Dendritic cell treated with granulocyte-macrophage colony-stimulating factor and Interleukin-4, amounts not matched to agents 40 ng/mL and 50 ng/mL, for 4 days (primary cell): ENCODE results near the gene NCF4.

Source experiments
- H3K27ac Mint-ChIP-seq: one replicate; pipeline ENCODE4 v1.8.0; 2022; ENCODE audit warnings: mild to moderate bottlenecking, mixed read lengths
- H3K27me3 Mint-ChIP-seq: one replicate; pipeline ENCODE4 v1.8.0; 2022; ENCODE audit warnings: mild to moderate bottlenecking, mixed read lengths
- H3K36me3 Mint-ChIP-seq: one replicate; pipeline ENCODE4 v1.8.0; 2022; ENCODE audit warnings: low read depth, mixed read lengths
- H3K4me1 Mint-ChIP-seq: one replicate; pipeline ENCODE4 v1.8.0; 2022; ENCODE audit warnings: low read depth, mixed read lengths
- H3K4me3 Mint-ChIP-seq: one replicate; pipeline ENCODE4 v1.8.0; 2022; ENCODE audit warnings: mild to moderate bottlenecking, moderate library complexity, mixed read lengths
- H3K9me3 Mint-ChIP-seq: one replicate; pipeline ENCODE4 v1.8.0; 2022; ENCODE audit warnings: mixed read lengths
- intact Hi-C: fragments of 100-400 bp; cut with micrococcal nuclease; formaldehyde crosslinking; loops from one replicate; pipeline ENCODE4 v1.15.0; 2022

NCF4 gene

GRCh38 chr22:36881504-36882245 is 20.9 kb downstream of the NCF4 start:
- H3K4me1 Mint-ChIP-seq, result peaks cover 40% of the 10 kb centered on the region

GRCh38 chr22:36884349-36885158 is 23.7 kb downstream of the NCF4 start:
- peaks cover 41% of the 10 kb centered on the region for H3K4me1 Mint-ChIP-seq

More at GRCh38 chr22:36881504-36882245, 20.9 kb downstream of the NCF4 start:
- peaks cover 34% of the 10 kb centered on the region for H3K9me3 Mint-ChIP-seq
- peak overlapping the region; percentile 11 for H3K27ac Mint-ChIP-seq
- H3K27me3 Mint-ChIP-seq, result no peaks in the 10 kb centered on the region
- peaks cover 62% of the 10 kb centered on the region for H3K36me3 Mint-ChIP-seq
- intact Hi-C loops, result no loop called here
- no peak overlapping the region for H3K4me3 Mint-ChIP-seq

GRCh38 chr22:36885474-36885873 is 24.7 kb downstream of the NCF4 start:
- Mint-ChIP-seq H3K27ac (peak overlapping the region; percentile 59), H3K27me3 (no peaks in the 10 kb centered on the region), H3K9me3 (peaks cover 26% of the 10 kb centered on the region), H3K4me3 (no peak overlapping the region), H3K4me1 (peaks cover 40% of the 10 kb centered on the region), H3K36me3 (peaks cover 28% of the 10 kb centered on the region)
- intact Hi-C loops, result no loop called here

More at GRCh38 chr22:36884349-36885158, 23.7 kb downstream of the NCF4 start:
- no peak overlapping the region for H3K4me3 Mint-ChIP-seq
- H3K36me3 Mint-ChIP-seq, result peaks cover 35% of the 10 kb centered on the region
- intact Hi-C loops, result no loop called here
- H3K27me3 Mint-ChIP-seq, result no peaks in the 10 kb centered on the region
- H3K27ac Mint-ChIP-seq, result peak overlapping the region; percentile 59
- peaks cover 34% of the 10 kb centered on the region for H3K9me3 Mint-ChIP-seq

- peaks cover 21% of the 10 kb centered on the region for H3K9me3 Mint-ChIP-seq
- intact Hi-C loops, result no loop called here
- peaks cover 22% of the 10 kb centered on the region for H3K36me3 Mint-ChIP-seq
- H3K27ac Mint-ChIP-seq, result no peak overlapping the region
- H3K4me1 Mint-ChIP-seq, result peaks cover 36% of the 10 kb centered on the region
- H3K4me3 Mint-ChIP-seq, result no peak overlapping the region
- no peaks in the 10 kb centered on the region for H3K27me3 Mint-ChIP-seq
These were observed 25.2 kb downstream of the NCF4 start for GRCh38 chr22:36886016-36886415.

GRCh38 chr22:36887162-36887561 is 26.4 kb downstream of the NCF4 start:
- H3K4me3 Mint-ChIP-seq, result no peak overlapping the region
- H3K27ac Mint-ChIP-seq, result no peak overlapping the region
- no peaks in the 10 kb centered on the region for H3K27me3 Mint-ChIP-seq
- H3K4me1 Mint-ChIP-seq, result peaks cover 40% of the 10 kb centered on the region
- peaks cover 11% of the 10 kb centered on the region for H3K36me3 Mint-ChIP-seq
- peaks cover 10% of the 10 kb centered on the region for H3K9me3 Mint-ChIP-seq
- intact Hi-C loops, result no loop called here

GRCh38 chr22:36891646-36892045 is 30.8 kb downstream of the NCF4 start:
- intact Hi-C loops, result no loop called here
- Mint-ChIP-seq H3K27me3 (peaks cover 4% of the 10 kb centered on the region), H3K4me1 (peaks cover 45% of the 10 kb centered on the region), H3K4me3 (no peak overlapping the region), H3K9me3 (no peaks in the 10 kb centered on the region), H3K36me3 (no peaks in the 10 kb centered on the region), H3K27ac (no peak overlapping the region)

GRCh38 chr22:36892292-36892691 is 31.5 kb downstream of the NCF4 start:
- H3K4me3 Mint-ChIP-seq, result no peak overlapping the region
- no peaks in the 10 kb centered on the region for H3K36me3 Mint-ChIP-seq
- intact Hi-C loops, result no loop called here
- H3K4me1 Mint-ChIP-seq, result peaks cover 48% of the 10 kb centered on the region
- H3K27ac Mint-ChIP-seq, result peak overlapping the region; percentile 37
- no peaks in the 10 kb centered on the region for H3K9me3 Mint-ChIP-seq
- peaks cover 4% of the 10 kb centered on the region for H3K27me3 Mint-ChIP-seq

GRCh38 chr22:36893262-36893661 is 32.5 kb downstream of the NCF4 start:
- Mint-ChIP-seq H3K27ac (no peak overlapping the region), H3K4me3 (no peak overlapping the region), H3K4me1 (peaks cover 48% of the 10 kb centered on the region), H3K9me3 (no peaks in the 10 kb centered on the region), H3K36me3 (no peaks in the 10 kb centered on the region), H3K27me3 (peaks cover 4% of the 10 kb centered on the region)
- intact Hi-C loops, result no loop called here

- Mint-ChIP-seq H3K4me1 (peaks cover 50% of the 10 kb centered on the region), H3K27ac (no peak overlapping the region), H3K36me3 (no peaks in the 10 kb centered on the region), H3K4me3 (no peak overlapping the region), H3K9me3 (no peaks in the 10 kb centered on the region), H3K27me3 (peaks cover 4% of the 10 kb centered on the region)
- intact Hi-C loops, result no loop called here
These were observed 33.5 kb downstream of the NCF4 start for GRCh38 chr22:36894266-36894665.

- H3K9me3 Mint-ChIP-seq, result no peaks in the 10 kb centered on the region
- intact Hi-C loops, result no loop called here
- peaks cover 66% of the 10 kb centered on the region for H3K4me1 Mint-ChIP-seq
- H3K36me3 Mint-ChIP-seq, result no peaks in the 10 kb centered on the region
- H3K27ac Mint-ChIP-seq, result no peak overlapping the region
- H3K27me3 Mint-ChIP-seq, result peaks cover 6% of the 10 kb centered on the region
- no peak overlapping the region for H3K4me3 Mint-ChIP-seq
These were observed 36.8 kb downstream of the NCF4 start for GRCh38 chr22:36897611-36898010.

- H3K27me3 Mint-ChIP-seq, result peaks cover 6% of the 10 kb centered on the region
- H3K9me3 Mint-ChIP-seq, result no peaks in the 10 kb centered on the region
- no peak overlapping the region for H3K27ac Mint-ChIP-seq
- H3K36me3 Mint-ChIP-seq, result no peaks in the 10 kb centered on the region
- H3K4me1 Mint-ChIP-seq, result peaks cover 76% of the 10 kb centered on the region
- intact Hi-C loops, result no loop called here
- H3K4me3 Mint-ChIP-seq, result no peak overlapping the region
These were observed 37.9 kb downstream of the NCF4 start for GRCh38 chr22:36898690-36899089.

GRCh38 chr22:36899498-36899897 is 38.7 kb downstream of the NCF4 start:
- Mint-ChIP-seq H3K4me1 (peaks cover 77% of the 10 kb centered on the region), H3K27ac (peak overlapping the region; percentile 88)

GRCh38 chr22:36900225-36900624 is 39.4 kb downstream of the NCF4 start:
- H3K4me3 Mint-ChIP-seq, result no peak overlapping the region
- peaks cover 77% of the 10 kb centered on the region for H3K4me1 Mint-ChIP-seq
- H3K9me3 Mint-ChIP-seq, result no peaks in the 10 kb centered on the region
- H3K27me3 Mint-ChIP-seq, result peaks cover 6% of the 10 kb centered on the region
- H3K27ac Mint-ChIP-seq, result peak overlapping the region; percentile 88
- no peaks in the 10 kb centered on the region for H3K36me3 Mint-ChIP-seq
- intact Hi-C loops, result no loop called here

More at GRCh38 chr22:36899498-36899897, 38.7 kb downstream of the NCF4 start:
- Mint-ChIP-seq H3K27me3 (peaks cover 6% of the 10 kb centered on the region), H3K9me3 (no peaks in the 10 kb centered on the region), H3K4me3 (no peak overlapping the region), H3K36me3 (no peaks in the 10 kb centered on the region)
- intact Hi-C loops, result no loop called here

GRCh38 chr22:36900880-36901279 is 40.1 kb downstream of the NCF4 start:
- intact Hi-C loops, result no loop called here
- H3K9me3 Mint-ChIP-seq, result no peaks in the 10 kb centered on the region
- H3K4me1 Mint-ChIP-seq, result peaks cover 77% of the 10 kb centered on the region
- no peak overlapping the region for H3K4me3 Mint-ChIP-seq
- no peaks in the 10 kb centered on the region for H3K36me3 Mint-ChIP-seq
- peak overlapping the region; percentile 88 for H3K27ac Mint-ChIP-seq
- peaks cover 6% of the 10 kb centered on the region for H3K27me3 Mint-ChIP-seq
